Measurements from ENCODE around the gene F8A3. TPM values are rescaled to one million over a fixed set of nuclear protein-coding genes. Genes with fewer than 3 reads are reported as not detected.

The F8A3 gene
- total RNA-seq, 1 experiment from 2014 or later, result not detected

DNA sequence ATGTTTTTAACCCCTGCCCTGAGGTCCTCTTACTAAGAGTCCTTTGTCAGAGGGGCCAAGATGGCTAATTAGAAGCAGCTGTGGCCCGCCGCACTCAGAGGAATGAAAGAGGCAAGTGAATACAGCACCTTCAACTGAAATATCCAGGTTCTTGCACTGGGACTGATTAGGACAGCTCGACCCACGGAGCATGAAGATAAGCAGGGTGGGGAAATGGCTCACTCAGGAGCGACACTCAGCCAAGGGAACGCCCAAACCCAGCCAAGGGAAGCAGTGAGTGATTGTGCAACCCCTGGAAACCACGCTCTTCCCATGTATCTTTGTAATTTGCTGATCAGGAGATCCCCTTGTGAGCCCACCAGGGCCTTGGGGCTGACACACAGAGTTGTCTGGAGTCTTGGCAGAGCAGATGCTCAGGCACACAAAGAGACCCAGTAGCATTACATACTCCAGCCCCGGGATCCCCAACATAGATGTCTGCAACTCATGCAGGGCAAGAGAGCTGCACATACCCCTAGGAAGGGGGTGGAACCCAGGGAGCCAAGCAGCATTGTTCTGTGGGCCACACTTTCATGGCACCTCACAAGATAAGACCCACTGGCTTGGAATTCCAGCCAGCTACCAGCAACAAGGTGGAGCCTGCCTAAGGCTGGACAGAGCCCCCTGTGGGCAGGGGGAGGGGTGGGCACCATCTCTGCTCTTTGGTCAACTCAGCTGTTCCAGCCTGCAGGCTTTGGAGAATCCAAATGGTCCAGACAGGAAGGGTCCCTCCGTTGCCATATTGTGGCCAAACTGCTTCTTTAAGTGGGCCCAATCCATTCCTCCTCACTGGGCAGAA lies 23.3 kb downstream of the F8A3 start:
- no peaks in the 10 kb centered on the region for H3K79me2 ChIP-seq (ENCODE audit: insufficient read depth, low read length)
- ATAC-seq (no peak), DNase-seq (ENCODE audit: low read depth, low spot score) (no peak)
- no peak overlapping the region for H3K4me2 ChIP-seq (ENCODE audit: low read length)
- H3K9ac ChIP-seq (ENCODE audit: low read length), result no peak overlapping the region
- H3K27me3 ChIP-seq (ENCODE audit: insufficient read depth, low read length), result no peaks in the 10 kb centered on the region
- H3K9me3 ChIP-seq (ENCODE audit: control insufficient read depth in 1 of 2, insufficient read depth in 1 of 2, low read depth in 1 of 2, low read length in 2 of 2), result no peaks in the 10 kb centered on the region
- intact Hi-C loops (cut with micrococcal nuclease), result no loop called here
- H2AFZ ChIP-seq (ENCODE audit: low read depth, low read length, poor library complexity, severe bottlenecking), result no peak overlapping the region
- no peaks in the 10 kb centered on the region for H4K20me1 ChIP-seq (ENCODE audit: insufficient read depth)
- no peaks in the 10 kb centered on the region for H3K4me1 ChIP-seq (ENCODE audit: control insufficient read depth in 1 of 2, insufficient read depth in 2 of 2, low read length in 2 of 2)
- no peak overlapping the region for H3K27ac ChIP-seq (ENCODE audit: low read depth, low read length)
- no peaks in the 10 kb centered on the region for H3K9me2 ChIP-seq (ENCODE audit: insufficient read depth)
- ChIA-PET POLR2A (no interaction called here), RAD21 (ENCODE audit: low non-redundant PET in 1 of 2, low total read pairs in 2 of 2, uncharacterized antibody in 2 of 2, unreplicated experiment in 2 of 2) (interaction anchor here in 1 of 2 experiments (0.6 kb wide), 1 partner anchor 177 kb away, joined by 4 read pairs; the partner anchor contains the start of gene SPRY3), CTCF (no interaction called here)
- no peak overlapping the region for H3K4me3 ChIP-seq (replicated peaks in 1 of 2; ENCODE audit: low read depth in 1 of 2, low read length in 2 of 2)
- no peaks in the 10 kb centered on the region for H3K36me3 ChIP-seq (ENCODE audit: control insufficient read depth in 1 of 2, insufficient read depth in 2 of 2, low read length in 2 of 2)
- no TSS peak for BruUV-seq (replicated peaks)
- TF ChIP-seq ELF1 (IDR thresholded peaks at IDR 0.05; ENCODE audit: borderline replicate concordance, low read depth), result no peak
- no peak for TF ChIP-seq TCF7L2 (IDR thresholded peaks at IDR 0.05; ENCODE audit: borderline replicate concordance, extremely low read depth, insufficient read depth, insufficient read length)
- no peak for TF ChIP-seq SIN3A (IDR thresholded peaks at IDR 0.05; ENCODE audit: low read depth)
- no peak for TF ChIP-seq RAD21 (IDR thresholded peaks at IDR 0.05; ENCODE audit: low read depth)
- TF ChIP-seq SRF (IDR thresholded peaks at IDR 0.05; ENCODE audit: low read depth), result no peak
- no peak for TF ChIP-seq POLR2A (IDR thresholded peaks at IDR 0.05; ENCODE audit: borderline replicate concordance, extremely low read depth, insufficient read depth, insufficient read length)
- TF ChIP-seq, protein P1, sequence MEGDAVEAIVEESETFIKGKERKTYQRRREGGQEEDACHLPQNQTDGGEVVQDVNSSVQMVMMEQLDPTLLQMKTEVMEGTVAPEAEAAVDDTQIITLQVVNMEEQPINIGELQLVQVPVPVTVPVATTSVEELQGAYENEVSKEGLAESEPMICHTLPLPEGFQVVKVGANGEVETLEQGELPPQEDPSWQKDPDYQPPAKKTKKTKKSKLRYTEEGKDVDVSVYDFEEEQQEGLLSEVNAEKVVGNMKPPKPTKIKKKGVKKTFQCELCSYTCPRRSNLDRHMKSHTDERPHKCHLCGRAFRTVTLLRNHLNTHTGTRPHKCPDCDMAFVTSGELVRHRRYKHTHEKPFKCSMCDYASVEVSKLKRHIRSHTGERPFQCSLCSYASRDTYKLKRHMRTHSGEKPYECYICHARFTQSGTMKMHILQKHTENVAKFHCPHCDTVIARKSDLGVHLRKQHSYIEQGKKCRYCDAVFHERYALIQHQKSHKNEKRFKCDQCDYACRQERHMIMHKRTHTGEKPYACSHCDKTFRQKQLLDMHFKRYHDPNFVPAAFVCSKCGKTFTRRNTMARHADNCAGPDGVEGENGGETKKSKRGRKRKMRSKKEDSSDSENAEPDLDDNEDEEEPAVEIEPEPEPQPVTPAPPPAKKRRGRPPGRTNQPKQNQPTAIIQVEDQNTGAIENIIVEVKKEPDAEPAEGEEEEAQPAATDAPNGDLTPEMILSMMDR (IDR thresholded peaks at IDR 0.05 in 2 of 3, conservative IDR thresholded peaks at IDR 0.05 in 1 of 3; ENCODE audit: borderline replicate concordance in 1 of 3, insufficient read depth in 1 of 3, low read depth in 2 of 3, low read length in 2 of 3), result no peak
- TF ChIP-seq CEBPB (IDR thresholded peaks at IDR 0.05; ENCODE audit: low read depth), result no peak
- TF ChIP-seq, protein P2, sequence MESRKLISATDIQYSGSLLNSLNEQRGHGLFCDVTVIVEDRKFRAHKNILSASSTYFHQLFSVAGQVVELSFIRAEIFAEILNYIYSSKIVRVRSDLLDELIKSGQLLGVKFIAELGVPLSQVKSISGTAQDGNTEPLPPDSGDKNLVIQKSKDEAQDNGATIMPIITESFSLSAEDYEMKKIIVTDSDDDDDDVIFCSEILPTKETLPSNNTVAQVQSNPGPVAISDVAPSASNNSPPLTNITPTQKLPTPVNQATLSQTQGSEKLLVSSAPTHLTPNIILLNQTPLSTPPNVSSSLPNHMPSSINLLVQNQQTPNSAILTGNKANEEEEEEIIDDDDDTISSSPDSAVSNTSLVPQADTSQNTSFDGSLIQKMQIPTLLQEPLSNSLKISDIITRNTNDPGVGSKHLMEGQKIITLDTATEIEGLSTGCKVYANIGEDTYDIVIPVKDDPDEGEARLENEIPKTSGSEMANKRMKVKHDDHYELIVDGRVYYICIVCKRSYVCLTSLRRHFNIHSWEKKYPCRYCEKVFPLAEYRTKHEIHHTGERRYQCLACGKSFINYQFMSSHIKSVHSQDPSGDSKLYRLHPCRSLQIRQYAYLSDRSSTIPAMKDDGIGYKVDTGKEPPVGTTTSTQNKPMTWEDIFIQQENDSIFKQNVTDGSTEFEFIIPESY (IDR thresholded peaks at IDR 0.05; ENCODE audit: extremely low read depth, insufficient replicate concordance, low read length), result no peak
- no peak for TF ChIP-seq EGR1 (IDR thresholded peaks at IDR 0.05; ENCODE audit: low read depth)
- no peak for TF ChIP-seq ZFX (IDR thresholded peaks at IDR 0.05)
- no peak for TF ChIP-seq CBX3 (IDR thresholded peaks at IDR 0.05; ENCODE audit: low read depth)
- TF ChIP-seq POLR2AphosphoS5 (IDR thresholded peaks at IDR 0.05; ENCODE audit: low read depth, low read length), result no peak
- TF ChIP-seq JUND (IDR thresholded peaks at IDR 0.05), result no peak
- no peak for TF ChIP-seq EZH2 (IDR thresholded peaks at IDR 0.05)
- TF ChIP-seq, protein P3, sequence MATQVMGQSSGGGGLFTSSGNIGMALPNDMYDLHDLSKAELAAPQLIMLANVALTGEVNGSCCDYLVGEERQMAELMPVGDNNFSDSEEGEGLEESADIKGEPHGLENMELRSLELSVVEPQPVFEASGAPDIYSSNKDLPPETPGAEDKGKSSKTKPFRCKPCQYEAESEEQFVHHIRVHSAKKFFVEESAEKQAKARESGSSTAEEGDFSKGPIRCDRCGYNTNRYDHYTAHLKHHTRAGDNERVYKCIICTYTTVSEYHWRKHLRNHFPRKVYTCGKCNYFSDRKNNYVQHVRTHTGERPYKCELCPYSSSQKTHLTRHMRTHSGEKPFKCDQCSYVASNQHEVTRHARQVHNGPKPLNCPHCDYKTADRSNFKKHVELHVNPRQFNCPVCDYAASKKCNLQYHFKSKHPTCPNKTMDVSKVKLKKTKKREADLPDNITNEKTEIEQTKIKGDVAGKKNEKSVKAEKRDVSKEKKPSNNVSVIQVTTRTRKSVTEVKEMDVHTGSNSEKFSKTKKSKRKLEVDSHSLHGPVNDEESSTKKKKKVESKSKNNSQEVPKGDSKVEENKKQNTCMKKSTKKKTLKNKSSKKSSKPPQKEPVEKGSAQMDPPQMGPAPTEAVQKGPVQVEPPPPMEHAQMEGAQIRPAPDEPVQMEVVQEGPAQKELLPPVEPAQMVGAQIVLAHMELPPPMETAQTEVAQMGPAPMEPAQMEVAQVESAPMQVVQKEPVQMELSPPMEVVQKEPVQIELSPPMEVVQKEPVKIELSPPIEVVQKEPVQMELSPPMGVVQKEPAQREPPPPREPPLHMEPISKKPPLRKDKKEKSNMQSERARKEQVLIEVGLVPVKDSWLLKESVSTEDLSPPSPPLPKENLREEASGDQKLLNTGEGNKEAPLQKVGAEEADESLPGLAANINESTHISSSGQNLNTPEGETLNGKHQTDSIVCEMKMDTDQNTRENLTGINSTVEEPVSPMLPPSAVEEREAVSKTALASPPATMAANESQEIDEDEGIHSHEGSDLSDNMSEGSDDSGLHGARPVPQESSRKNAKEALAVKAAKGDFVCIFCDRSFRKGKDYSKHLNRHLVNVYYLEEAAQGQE (IDR thresholded peaks at IDR 0.05; ENCODE audit: low read depth), result no peak

All from HCT116 (cell line).